ENCODE results near the gene SHD.
"Not testable (repeated sequence)": the region's sequence is repeated elsewhere in the genome, so short reads cannot be mapped to it uniquely, and the experiment has no call there.

The SHD gene

DNA sequence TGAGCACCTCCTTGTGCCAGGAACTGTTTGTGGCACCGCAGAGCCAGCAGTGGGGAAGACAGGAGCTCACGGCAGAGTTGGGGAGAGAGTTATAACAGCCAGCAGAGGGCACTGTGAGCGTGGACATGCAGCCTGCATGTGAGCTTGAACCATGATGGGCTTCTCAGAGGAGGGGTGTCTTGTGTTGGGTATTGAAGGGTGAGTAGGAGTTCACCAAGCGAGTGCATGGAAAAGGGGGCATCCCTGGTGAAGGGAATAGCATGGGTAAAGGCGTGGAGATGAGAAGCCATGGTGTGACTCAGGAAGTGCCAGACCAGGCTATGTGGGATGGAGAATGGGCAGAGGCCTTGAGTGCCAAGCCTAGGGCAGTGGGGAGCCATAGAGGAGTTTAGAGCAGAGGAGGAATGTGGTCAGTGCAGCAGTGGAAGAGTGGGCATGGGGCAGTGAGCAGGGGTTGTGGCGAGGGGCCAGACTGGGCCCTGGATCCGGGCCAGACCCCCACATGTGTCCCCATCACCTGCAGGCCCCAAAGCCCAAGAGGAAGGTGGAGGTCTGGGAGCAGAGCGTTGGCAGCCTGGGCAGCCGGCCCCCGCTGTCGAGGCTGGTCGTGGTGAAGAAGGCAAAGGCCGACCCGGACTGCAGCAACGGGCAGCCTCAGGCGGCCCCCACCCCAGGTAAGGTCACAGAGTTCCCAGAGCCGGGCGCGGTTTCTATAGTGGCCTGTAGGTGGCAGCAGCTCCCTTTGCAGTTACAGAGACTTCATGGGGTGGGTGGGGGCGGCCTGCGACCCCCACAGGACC is 11.8 kb upstream of the SHD start:
- peak; percentile 29 for DNase-seq

GRCh38 chr19:4267901-4268815 is 10.9 kb upstream of the SHD start:
- DNase-seq: no peak

DNA sequence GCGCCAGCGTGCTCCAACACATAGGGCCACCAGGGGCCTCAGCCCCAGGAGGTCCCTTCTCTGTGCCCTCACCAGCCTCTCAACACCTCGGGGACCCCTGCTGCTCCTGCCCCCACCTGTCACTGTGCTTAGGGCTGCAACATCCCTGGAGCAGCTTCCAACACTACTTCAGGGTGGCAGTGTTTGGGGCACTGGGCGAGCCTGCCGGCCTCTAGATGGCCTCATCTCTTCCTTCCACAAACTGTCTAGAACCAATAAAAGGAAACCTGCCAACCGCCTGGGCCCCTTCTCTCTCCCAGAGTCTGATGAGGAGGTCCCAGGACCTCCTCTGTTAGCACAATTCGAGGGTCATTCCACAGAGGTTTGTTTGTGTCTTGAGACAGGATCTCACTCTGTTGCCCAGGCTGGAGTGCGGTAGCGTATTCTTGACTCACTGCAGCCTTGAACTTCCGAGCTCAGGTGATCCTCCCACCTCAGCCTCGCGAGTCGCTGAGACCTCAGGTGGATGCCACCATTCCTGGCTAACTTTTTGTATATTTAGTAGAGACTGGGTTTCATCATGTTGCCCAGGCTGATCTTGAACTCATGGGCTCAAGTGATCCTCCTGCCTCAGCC is 10.1 kb upstream of the SHD start:
- no peak for DNase-seq

GRCh38 chr19:4272894-4273293 is 6.2 kb upstream of the SHD start:
- no peak for DNase-seq

DNA sequence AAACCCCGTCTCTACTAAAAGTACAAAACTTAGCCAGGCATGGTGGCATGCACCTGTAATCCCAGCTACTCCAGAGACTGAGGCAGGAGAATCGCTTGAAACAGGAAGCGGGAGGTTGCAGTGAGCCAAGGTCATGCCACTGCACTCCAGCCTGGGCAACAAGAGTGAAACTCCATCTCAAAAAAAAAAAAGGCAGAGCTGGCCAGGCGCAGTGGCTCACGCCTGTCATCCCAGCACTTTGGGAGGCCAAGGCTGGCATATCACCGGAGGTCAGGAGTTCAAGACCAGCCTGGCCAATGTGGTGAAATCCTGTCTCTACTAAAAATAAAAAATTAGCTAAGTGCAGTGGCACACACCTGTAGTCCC is 4.8 kb upstream of the SHD start:
- not testable (repeated sequence) for DNase-seq

- DNase-seq: no peak
Observed at GRCh38 chr19:4277191-4277696, 1.8 kb upstream of the SHD start.

DNA sequence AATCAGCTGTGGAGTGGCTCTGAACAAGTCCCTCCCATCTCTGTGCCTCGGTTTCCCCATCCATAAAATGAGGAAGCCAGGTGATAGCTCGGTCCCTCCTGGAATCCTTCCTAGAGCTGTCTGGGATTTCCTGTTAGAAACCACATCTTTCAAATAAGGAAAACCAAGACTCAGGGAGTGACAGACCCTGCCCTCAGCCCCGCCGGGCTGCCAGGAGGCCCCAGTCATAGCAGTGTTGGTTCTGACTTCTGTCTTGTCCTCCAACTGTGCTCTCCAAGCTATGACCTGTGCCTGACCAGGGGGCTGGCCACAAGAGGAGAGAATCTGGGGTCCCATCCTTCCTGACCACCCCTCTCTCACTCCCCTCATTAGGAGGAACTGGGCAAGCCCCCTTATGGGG is 1.1 kb upstream of the SHD start:
- DNase-seq: no peak

- peak; percentile 30 for DNase-seq
Observed at GRCh38 chr19:4279267-4279529, 132 bp downstream of the SHD start.

GRCh38 chr19:4279530-4280422 is 710 bp downstream of the SHD start:
- no peak for DNase-seq

DNA sequence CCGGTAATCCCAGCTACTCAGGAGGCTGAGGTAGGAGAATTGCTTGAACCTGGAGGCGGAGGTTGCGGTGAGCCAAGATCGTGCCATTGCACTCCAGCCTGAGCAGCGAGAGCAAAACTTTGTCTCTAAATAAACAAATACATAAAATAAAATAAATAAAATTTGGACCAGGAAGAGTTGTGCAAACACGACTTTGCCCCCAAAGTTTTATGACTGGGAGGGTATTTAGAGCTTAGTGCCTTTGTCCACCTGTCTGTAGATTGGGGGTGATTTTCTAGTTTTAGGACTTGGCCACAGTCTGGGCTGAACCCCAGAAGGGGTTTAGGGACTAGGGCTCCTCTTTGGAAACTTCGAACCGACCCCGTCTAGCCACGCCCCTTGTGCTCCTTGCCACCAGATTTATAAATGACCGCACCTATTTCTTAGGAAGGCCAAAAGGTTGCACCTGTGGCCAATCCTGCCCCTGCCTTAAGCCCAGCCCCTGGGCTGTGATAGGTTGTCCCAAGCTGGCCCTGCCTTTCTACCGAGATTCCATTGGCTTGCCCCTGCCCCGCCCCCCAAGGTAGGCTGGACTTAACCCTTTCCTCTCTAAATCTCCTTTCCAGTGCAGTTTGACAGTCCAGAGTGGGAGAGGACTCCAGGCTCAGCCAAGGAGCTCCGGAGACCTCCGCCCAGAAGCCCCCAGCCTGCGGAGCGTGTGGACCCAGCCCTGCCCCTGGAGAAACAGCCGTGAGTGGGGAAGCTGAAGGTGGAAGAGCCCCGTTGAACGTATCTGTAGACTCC is 5.3 kb downstream of the SHD start:
- no peak for DNase-seq

DNA sequence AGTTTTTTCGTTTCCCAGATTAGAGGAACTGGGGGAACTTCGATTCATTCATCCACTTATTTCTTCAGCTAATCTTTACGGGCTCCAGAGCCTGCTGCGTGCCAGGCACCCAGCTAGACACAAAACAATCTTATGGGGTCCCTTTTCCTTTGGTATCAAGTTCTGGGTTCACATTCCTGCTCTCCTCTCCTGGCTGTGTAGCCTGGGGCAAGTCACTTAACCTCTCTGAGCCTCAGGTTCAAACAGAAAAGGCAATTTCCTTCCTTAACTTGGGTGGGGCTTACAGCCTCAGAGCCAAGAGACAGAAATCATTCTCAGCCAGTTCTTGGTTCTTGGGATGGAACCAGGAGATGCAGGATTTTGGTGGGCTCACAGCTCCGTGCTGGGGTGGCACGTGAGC is 5.9 kb downstream of the SHD start:
- no peak for DNase-seq

GRCh38 chr19:4286141-4286540 is 7.1 kb downstream of the SHD start:
- not testable (repeated sequence) for DNase-seq

- no peak for DNase-seq
Observed at GRCh38 chr19:4288091-4288777, 9.2 kb downstream of the SHD start.

- DNase-seq: no peak
Observed at GRCh38 chr19:4291184-4291732, 12.2 kb downstream of the SHD start.

- DNase-seq: no peak
Observed at GRCh38 chr19:4292515-4292914, 13.4 kb downstream of the SHD start.

GRCh38 chr19:4294389-4294788 is 15.3 kb downstream of the SHD start:
- DNase-seq: no peak

GRCh38 chr19:4295972-4296771 is 17.1 kb downstream of the SHD start:
- peak; percentile 62 for DNase-seq

DNA sequence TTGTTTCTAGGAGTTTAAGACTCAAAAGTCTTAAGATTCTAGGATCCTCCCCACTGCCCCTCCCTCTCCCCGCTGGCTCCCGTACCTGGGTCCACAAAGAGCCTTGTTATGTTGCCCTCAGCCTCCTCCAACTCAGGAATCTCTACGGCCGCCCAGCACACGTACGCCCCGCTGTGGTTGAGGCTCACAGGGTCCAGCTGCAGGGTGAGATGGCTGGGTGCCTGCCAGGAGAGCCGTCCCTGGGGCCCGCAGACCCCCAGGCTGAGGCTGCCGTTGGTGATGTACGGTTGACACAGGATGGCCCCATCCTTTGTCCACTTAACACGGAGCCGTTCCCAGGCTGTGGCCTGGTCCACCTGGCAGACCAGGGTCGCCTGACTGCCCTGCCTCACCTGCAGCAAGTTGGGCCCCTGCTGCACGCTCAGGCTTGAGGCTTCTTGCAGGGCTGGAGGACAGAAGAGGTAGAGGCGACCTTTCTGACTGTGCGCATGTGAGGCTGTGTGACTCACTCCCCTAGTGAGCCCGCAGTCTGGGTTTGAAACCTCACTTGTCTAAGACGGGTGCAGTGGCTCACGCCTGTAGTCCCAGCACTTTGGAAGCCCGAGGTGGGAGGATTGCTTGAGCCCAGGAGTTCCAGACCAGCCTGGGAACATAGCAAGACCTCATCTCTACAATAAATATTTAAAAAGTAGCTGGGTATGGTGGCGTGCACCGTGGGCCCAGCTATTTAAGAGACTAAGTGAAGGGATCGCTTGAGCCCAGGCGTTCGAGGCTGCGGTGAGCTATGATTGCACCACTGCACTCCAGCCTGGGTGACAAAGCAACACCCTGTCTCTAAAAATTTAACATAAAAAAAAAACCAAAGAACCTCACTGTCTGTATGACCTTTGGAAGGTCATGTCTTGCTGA is 19.1 kb downstream of the SHD start:
- DNase-seq: no peak

All from NCI-H1092 (cell line).